GM18909 (cell line): Measurements from ENCODE around the gene SLC16A8.

Experiments used
- ATAC-seq: cut with Tn5 transposase; IDR thresholded peaks from one replicate; pipeline ENCODE4 v1.9.1; 2021; ENCODE audit warnings: mild to moderate bottlenecking; ENCODE audit not compliant: unreplicated experiment, poor library complexity

Gene SLC16A8

GRCh38 chr22:38114484-38115398 lies 30.8 kb upstream of the SLC16A8 start:
- no peak for ATAC-seq

GRCh38 chr22:38112381-38112780 lies 28.4 kb upstream of the SLC16A8 start:
- no peak for ATAC-seq

DNA sequence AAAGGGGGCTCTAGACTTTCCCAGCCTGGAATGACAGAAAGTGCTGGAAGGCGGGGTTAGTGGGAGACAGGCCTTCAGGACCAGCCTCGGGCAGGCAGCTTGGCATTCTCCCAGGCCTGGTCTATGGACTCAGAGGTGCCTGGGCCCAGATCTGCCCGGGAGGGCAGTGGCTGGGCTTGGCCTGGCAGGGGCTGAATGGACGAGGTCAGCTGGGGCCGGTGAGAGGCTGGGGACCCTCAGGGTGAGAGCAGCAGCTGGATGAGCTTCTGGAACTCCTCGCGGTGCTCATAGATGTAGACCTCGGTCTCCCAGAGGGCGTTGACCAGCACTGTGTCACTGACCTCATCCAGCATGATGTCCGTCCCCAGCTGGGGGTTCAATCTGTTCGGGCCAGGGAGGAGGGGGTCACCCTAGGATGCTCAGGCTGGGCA lies 28.0 kb upstream of the SLC16A8 start:
- ATAC-seq = no peak

DNA sequence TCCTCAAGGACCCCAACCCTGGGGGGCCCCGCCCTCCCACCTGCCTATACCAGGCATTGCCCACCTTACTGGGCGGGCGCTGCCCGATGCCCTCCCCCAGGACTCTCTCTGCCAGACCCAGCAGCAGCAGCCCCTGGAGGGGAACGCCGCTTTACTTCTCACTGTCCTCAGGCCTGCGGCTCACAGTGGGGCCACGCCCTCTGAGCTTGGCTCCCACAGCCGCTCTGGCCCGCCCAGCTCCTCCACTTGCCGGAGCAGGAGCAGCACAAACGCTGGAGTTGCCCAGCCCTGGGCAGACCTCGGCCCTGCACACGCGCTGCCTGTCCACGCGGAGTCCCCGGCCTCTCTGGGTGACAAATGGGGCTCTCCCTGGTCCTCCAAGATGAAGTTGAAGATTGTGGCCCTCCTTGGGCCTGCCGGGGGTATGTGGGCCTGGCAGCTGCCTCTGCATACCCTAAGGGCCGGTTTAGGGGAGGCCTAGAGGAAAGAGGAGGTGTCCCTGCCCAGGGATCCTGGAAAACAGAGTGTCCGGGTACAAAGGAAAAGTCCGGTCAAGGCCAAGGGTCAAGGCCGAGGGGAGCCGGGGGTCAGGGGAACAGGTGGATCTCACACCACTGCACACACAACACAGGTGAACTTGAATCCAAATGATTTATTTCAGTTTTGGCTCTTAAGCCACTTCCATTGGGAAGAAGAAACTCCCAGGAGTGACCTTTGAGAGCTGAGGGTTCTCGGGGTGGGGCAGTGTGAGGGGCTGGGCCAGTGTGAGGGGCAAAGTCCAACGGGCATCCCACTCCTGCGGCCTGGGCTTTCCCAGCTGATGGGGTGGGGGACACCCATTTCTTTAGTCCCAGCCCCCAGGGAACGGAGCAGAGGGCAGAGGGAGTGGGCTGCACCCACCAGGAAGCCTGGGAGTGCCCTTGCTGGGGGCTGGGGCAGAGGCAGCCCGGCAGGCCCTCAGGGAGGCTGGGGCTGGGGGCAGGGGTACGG lies 27.2 kb upstream of the SLC16A8 start:
- ATAC-seq = no peak

DNA sequence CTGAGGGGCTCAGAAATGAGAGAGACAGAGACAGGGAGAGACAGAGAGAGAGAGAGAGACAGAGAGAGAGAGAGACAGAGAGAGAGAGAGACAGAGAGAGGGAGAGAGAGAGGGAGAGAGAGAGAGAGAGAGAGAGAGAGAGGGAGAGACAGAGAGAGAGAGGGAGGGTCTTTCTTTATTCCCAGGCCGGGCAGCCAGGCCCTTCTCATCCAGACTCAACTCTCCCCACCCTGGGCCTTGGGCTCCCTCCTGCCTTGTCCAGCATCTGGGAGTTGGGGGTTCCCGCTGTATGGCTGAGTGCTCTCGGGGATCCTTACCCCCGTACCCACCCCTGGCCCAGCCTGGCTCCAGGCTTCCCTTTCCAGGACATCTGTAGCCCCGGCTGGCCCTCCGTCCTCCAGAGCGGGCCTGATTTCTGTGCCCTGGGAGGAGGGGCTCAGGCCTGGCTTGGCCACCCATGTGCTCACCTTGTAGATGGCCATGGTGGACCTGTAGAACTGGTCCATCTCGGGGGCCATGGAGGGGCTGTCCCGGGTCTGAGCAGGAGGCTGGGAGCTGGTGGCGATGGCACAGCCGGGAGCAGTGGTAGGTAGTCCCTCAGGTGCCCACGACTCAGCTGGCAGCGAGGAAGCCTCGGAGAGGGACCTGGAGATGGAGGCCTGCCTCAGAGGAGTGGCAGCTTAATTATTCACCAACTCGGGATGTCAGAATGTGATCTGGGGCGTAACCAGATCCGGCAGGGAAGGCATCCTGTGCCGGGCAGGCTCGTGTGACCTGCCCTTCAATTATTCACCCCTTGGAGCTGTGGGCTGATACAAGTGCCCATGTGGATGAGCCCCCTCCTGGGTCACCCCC lies 26.3 kb upstream of the SLC16A8 start, which contains the start of gene BAIAP2L2:
BAIAP2L2 (minus strand) TSS at position 677 of the 855 bp plus-strand sequence; CDS start at position 518, 159 bp downstream.
- ATAC-seq = no peak

DNA sequence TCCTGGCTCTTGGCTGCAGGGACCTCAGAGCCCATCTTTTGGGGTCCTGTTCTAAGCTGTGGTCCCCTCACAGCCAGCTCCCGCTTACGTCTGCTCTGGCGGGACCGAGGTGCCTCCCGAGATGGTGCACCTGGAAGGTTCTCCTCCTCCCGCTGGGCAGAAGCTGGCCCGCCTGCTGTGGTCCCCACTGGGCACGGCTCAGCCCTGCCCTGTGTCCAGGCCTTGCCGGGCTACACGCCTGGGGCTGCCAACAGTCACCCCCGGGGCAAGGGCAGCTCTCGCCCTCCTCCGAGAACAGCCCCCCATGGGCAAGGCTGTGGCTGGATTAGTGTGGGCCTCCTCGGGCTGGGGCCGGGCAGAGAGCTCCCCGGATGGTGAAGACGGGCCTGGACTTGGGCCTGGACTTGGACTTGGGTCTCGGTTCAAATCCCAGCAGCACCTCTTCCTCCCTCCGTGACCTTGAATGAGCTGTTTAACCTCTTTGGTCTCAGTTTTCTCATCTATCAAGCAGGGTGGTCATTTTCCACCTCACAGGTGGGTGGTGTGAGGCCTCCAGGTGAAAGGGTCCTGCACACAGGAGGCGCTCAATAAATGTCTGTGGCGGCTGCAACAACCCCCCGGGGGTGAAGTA lies 25.5 kb upstream of the SLC16A8 start:
- no peak for ATAC-seq

- ATAC-seq = no peak
These were observed 24.8 kb upstream of the SLC16A8 start for GRCh38 chr22:38108561-38109319.

GRCh38 chr22:38107692-38108515 lies 23.9 kb upstream of the SLC16A8 start:
- ATAC-seq = no peak

GRCh38 chr22:38106814-38107578 lies 23.0 kb upstream of the SLC16A8 start:
- no peak for ATAC-seq

- ATAC-seq = no peak
These were observed 20.1 kb upstream of the SLC16A8 start for GRCh38 chr22:38104084-38104483.

GRCh38 chr22:38103641-38104040 lies 19.7 kb upstream of the SLC16A8 start:
- ATAC-seq = no peak

DNA sequence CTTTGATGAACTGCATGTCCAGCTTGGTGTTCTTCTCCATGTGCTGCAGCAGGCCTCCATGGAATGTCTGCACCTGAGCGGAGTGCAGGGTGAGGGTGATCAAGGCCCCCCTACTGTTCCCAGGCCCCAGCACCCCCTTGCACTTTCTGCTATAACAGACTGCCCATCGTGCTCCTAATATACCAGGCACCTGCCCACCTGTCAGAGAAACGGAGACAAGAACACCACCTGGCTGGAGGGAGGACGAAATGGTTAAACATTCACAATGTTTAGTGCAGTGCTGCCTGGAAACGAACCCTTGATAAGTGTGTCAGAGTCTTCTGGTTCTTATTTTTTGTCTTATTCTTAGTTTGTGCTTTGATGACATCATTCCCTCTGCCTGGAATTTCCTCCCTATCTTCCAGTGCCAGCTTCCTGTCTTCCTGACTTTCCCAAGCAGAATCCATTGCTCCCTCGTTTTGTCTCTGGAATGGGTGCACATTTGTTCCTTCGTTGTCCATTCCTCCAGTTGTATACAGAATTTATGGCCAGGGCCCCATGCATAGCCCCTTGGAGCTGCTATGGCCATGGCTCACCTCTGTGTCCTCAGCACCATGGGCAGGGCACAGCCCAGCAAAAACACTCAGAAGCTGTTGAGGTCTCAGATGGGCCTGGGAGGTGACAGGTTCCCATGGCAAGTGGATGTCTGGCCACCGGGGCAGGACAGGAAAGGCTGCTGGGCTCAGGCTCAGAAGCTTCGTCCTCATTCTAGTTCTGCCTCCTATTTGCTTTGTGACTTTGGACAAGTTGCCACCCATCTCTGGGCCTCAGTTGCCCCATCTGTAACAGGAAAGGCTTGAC lies 14.6 kb upstream of the SLC16A8 start:
- no peak for ATAC-seq

GRCh38 chr22:38097557-38098409 lies 13.8 kb upstream of the SLC16A8 start:
- no peak for ATAC-seq

DNA sequence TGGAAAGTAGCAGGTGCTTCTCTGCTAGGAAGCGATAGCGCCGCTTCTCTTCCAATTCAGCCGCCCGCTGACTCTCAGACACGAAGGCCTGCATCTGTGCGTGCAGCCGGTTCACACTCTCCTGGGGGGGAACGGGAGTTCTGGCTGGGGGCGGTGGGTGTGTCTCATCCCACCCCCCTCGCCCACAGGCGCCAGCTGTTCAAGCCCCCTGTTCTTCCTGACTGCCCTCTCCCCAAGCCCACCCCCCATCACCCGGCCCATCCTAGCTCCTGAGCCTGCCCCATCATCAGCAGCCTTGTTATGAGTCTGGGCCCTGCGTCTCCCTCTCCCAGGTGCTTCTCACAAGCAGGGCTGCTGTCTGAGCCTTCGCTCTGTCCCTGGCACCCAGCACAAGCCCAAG lies 13.1 kb upstream of the SLC16A8 start:
- ATAC-seq = no peak

- ATAC-seq = no peak
These were observed 5.5 kb upstream of the SLC16A8 start for GRCh38 chr22:38089474-38089851.
